Measurements from ENCODE around the gene CEP126.

DNA sequence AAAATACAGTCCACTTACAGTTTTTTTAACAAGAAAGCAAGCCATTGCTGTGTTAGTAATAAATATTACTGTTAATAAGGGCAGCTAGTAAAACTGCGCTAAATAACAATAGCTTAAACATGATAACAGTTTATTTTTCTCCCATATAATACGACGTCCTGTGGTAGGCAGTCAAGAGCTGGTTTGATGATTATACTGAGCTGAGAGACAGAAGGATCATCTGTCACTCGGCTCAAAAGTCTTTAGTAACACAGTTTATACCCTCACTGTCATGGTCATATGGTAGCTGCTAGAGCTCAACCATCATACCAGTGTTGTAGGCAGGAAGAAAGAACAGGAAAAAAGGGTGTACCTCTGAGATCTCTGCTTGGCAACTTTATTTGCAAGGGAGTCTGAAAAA, 30.6 kb downstream of the CEP126 start:
- TF ChIP-seq GATA3 (IDR thresholded peaks at IDR 0.05; ENCODE audit: low read depth, low read length) (no peak), GATA2 (IDR thresholded peaks at IDR 0.05; ENCODE audit: low read depth, low read length) (no peak)
